Skeletal muscle cell (primary cell): ENCODE data around the gene CCDC106.

Source experiments
- DNase-seq: peaks from one replicate; pipeline ENCODE4 v3.0.0-alpha.2; 2010; ENCODE audit warnings: low read depth
- H3K4me3 ChIP-seq: 2 replicates; pipeline ENCODE4 v1.5.1; 2011; ENCODE audit warnings: low read depth, mild to moderate bottlenecking, control low read depth, low read length, moderate library complexity

CCDC106 gene

DNA sequence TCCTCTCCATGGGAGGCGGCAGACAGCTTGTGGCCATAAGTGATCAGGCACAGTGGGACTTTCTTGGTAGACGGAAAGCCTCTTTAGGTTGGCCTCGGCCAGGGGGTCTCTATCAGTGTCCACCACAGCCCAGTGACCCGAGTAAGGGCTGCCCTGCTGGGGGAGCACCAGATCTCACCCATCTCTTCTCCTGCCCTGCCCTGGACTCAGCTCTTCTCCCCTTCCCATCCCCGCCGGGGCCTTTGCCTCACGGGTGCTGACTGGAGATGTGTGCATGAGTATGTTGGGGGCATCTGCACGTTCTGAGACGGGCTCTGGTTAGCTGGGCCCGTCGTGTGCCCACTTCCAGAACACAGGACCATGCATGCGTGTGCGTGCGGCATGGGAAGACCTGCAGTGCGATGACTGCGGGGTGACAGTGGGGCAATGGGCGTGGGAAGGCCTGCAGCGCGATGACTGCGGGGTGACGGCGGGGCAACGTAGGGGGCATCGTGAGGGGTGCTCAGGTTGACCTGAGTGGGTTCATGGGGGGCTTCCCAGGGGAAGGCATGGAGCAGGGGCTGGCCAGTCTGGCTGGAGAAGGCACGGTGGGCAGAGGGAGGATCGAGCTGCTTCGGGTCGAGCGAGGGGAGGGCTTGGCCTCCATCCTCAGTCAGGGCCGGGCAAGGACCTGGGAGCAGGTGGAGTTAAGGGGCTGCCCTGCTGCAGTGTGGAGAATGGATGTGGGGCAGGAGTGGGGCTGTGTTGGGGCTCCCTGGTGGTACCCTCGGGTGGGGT lies 42.9 kb downstream of the CCDC106 start:
- DNase-seq = no peak
- no peak overlapping the region for H3K4me3 ChIP-seq

DNA sequence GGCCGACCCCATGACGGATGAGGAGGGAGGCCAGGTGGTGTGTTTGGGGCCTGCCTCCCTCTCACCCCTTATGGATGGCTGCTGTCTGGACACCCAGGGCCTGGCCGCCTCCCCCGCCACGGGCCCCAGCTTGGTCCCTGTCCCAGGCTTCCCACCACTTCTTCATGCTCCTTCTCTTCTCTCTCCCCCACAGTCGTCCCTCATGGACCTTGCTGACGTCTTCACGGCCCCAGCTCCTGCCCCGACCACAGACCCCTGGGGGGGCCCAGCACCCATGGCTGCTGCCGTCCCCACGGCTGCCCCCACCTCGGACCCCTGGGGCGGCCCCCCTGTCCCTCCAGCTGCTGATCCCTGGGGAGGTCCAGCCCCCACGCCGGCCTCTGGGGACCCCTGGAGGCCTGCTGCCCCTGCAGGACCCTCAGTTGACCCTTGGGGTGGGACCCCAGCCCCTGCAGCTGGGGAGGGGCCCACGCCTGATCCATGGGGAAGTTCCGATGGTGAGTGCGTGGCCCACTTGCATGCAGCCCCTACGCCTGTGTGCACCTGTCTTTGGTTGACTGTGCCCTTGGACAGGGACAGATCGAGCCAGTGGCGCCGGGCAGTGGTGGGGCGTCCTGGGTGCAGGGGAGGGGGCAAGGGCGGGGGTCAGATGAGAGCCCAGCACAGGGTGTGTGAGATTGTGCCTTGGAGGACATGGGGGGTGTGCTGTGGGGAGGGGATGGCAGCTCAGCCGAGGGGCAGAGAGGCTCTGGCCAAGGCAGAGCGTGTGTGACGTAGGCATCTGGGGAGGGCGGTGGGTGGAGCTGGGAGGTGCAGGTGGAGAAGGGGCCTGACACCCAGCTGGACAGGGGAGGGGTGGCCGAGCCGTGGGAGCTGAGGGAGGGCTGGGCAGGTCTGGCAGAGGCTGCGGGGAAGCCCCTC lies 43.8 kb downstream of the CCDC106 start:
- no peak for DNase-seq

DNA sequence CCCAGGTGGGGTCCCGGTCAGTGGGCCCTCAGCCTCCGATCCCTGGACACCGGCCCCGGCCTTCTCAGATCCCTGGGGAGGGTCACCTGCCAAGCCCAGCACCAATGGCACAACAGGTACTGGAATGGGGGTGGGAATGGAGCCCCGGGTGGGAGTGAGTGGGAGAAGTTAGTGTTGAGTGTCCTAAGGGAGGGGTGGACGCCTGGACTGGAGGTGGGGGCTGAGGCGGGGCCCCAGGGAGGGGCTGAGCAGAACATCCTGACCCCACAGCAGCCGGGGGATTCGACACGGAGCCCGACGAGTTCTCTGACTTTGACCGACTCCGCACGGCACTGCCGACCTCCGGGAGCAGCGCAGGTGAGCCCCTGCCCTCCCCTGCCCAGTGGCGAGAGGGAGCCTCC lies 44.7 kb downstream of the CCDC106 start:
- DNase-seq = no peak
- no peak overlapping the region for H3K4me3 ChIP-seq

More for the DNA sequence above, 43.8 kb downstream of the CCDC106 start:
- H3K4me3 ChIP-seq = no peak overlapping the region

DNA sequence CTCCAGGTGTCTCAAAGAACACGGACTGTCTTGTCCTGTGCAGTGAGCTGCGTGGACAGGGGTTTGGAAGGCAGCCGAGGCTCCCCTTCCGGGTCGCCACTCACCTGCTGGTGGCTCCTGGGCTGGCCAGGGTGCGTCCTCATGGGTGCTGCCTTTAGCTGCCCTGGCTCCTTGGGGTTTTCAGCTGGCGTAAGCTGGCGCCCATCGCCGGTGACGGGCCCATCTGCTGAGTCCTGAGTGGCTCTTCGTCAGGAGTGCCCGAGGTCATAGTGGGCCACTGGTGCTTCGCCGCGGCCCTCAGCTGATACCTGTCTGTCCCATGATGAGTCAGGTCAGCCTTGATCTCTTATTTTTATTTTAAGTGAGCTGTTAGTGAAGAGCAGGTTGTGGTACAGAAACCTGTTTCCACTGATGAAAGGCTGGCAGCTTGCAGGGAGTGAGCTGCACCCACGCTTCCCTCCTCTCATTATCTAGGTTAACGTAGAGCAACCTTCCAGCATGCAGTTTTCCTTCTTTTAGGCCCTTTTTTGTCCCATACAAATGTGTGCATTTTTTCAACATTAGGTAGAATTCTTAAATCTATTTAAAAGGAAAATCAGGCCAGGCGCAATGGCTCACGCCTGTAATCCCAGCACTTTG lies 45.4 kb downstream of the CCDC106 start:
- no peak overlapping the region for H3K4me3 ChIP-seq
- DNase-seq = no peak

DNA sequence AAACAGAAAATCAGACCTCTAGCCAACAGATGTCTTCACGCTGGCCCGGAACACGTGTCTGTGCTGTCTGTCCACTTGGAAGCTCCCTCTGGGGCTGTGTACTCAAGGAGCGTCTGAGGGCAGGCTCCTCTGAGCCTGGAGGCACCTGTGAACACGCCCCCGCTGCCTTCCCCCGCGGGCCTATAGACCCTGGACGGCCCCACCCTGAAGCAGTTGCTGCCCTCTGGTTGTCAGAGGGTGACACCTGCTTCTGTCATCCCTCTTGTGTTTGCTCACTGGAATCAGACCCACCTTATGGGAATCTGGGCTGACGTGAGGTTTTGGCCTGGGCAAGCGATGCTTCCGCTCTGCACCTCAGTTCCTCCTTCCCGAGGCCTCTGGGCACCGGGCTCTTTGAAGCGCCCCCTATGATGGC lies 46.2 kb downstream of the CCDC106 start:
- DNase-seq = no peak
- H3K4me3 ChIP-seq = no peak overlapping the region

DNA sequence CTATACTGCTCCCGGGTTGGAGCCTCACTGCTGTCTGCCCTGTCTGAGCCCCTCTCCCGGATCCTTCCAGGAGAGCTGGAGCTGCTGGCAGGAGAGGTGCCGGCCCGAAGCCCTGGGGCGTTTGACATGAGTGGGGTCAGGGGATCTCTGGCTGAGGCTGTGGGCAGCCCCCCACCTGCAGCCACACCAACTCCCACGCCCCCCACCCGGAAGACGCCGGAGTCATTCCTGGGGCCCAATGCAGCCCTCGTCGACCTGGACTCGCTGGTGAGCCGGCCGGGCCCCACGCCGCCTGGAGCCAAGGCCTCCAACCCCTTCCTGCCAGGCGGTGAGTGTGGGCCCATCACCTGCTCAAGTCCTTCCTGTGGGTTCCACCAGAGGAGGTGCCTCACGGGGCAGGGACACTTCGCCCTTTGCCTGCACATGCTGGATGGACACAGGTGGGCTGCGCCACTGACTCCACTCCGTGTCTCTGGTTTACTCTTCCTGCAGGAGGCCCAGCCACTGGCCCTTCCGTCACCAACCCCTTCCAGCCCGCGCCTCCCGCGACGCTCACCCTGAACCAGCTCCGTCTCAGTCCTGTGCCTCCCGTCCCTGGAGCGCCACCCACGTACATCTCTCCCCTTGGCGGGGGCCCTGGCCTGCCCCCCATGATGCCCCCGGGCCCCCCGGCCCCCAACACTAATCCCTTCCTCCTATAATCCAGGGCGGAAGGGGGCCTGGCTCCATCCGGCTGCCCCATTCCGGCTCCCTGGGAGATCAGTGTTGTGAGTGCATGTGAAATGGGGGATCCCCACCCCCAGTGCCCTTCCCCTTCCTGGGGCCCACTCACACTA lies 46.9 kb downstream of the CCDC106 start:
- no peak for DNase-seq
- H3K4me3 ChIP-seq = no peak overlapping the region

DNA sequence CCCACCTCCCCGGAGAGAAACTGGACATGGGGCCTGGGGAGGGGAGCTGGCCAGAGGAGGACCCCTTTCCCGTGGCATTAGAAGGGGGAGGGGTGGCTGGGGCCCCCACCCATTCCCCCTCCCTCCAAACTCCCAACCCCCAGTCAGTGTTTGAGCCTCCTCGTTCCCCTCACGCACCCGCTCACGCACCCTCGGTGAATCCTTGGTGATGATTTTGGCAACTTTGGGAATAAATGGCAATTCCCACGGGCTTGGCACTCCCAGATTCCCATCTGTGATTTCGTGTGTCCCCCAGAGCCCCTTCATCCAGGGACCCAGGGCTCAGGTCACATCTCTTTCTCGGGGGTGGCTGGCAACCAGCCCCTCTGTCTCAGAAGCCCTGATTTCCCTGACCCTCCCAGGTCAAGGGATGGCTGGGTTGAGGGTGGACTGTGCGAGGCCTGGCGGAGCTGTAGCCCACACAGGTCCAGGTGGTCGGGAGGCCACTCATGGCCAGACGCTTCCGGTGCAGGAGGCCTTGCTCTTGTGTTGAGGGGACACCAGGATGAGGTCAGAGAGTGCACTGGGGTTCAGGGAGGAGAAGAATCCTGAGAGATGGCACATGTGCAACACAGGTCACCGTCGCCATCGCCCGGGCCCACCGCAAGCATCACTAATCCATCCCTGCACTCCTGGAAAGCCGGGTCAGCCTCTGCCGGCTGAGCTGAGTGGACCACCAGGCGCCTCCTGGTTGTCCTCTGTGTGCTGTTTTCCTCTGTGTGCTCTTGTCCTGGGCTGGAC lies 47.7 kb downstream of the CCDC106 start:
- DNase-seq = no peak

DNA sequence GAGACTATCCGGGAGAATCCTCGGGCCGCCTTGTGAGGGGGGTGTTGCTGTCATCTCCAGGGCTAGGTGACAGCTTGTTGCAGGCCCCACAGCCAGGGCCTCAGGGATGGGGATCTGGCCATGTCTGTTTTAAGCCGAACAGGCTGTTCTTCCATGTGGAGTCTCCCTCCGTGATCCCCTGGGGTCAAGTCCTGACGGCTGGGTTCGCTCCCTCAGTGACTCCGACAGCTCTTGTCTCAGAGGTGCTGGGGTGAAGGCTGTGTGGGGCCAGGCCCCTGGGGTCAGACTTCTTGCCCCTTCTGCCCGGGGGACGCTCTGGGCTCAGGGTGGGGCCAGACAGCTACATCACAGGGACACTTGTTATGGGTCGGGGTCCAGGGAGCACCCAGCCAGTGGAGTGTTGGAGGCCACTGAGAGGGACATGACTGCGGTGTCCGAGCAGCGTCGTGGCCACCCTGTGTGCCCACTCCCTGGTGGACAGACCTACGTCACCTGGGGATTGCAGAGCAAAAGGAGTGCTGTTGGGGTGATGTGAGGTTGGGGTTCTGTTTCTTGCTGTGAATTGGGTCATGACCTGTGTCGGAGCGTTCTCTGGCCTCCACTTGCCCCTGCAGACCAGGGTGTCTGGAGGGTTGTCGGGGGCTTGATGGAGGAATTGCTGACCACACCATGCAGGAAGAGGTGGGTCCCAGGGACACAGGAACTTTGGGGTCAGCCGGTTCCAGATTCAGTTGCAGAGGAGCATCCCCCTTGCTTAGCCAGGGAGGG lies 48.5 kb downstream of the CCDC106 start:
- DNase-seq = no peak
- H3K4me3 ChIP-seq = no peak overlapping the region

More for the DNA sequence above, 47.7 kb downstream of the CCDC106 start:
- no peak overlapping the region for H3K4me3 ChIP-seq

DNA sequence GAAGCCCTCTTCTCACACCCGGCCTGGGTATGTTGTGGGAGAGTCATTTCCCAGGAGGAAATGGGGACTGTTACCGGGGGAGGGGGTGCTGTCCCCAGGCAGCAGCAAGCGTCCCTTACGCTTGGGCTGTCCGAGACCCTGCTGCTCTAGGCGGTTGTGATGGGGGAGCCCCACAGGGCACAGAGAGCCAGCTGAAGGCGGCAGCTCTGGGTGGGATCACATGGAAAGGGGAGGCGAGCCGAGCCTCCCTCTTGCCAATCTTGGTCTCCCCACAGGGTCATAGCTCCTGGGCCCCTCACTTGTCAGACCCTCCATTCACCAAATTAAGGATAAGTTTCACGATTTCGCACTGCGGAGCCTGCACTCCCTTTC lies 49.0 kb downstream of the CCDC106 start:
- no peak for DNase-seq
- no peak overlapping the region for H3K4me3 ChIP-seq

DNA sequence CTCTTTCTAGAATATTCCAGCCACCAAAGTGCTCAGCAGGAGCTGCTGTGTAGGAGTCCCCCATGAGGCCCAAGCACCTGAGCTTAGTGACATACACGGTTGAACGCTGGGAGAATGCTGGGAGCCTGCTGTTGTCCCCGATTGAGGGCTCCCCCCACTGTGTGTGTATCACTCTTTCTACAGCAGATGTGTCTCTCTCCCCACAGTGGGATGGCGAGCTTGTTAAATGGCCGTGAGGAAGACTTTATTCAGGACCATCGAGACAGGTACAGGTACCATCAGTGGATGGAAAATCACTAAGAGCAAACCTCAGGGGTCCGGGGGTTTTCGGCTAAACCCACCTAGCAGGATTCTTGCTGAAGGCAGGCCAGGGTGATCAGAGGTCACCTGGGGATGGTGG lies 49.7 kb downstream of the CCDC106 start:
- DNase-seq = no peak
- no peak overlapping the region for H3K4me3 ChIP-seq

DNA sequence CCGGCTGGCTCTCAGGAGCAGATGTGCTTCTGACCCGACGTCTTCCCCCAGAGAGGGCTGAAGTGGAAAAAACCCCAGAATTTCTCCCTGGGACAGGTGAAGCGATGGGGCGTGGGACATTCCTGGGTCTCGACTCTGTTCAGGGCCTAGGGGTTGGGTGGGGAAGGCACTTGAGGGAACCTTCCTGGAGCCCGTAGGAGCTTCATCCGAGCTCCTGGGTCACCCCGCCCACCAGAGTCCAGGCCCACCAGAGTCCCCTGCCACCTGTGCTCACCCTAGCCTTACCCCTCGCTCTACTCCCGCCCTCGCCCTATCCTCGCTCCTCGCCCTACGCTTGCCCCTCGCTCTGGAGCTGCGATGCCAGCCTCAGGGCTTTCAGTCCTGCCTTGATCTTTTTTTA lies 50.2 kb downstream of the CCDC106 start:
- H3K4me3 ChIP-seq = no peak overlapping the region
- no peak for DNase-seq

DNA sequence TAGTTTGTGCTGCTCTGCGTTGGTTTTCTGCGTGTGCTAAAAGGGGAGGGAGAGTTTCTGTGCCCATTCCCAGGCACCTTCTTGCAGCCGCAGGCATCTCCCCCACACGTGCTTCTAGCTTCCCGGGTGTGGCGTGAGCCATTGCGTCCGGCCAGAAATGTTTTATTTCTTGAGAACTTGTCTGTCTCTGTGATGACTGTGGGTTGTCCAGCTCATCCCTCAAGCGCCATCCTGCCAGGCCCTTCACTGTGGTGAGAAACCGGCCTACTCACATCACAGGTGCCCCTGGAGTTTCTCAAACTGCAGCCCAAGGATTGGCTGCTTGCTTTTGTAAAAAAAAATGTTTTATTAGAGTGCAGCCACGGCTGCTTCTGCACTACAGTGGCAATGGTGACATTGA lies 51.2 kb downstream of the CCDC106 start:
- DNase-seq = no peak
- no peak overlapping the region for H3K4me3 ChIP-seq

DNA sequence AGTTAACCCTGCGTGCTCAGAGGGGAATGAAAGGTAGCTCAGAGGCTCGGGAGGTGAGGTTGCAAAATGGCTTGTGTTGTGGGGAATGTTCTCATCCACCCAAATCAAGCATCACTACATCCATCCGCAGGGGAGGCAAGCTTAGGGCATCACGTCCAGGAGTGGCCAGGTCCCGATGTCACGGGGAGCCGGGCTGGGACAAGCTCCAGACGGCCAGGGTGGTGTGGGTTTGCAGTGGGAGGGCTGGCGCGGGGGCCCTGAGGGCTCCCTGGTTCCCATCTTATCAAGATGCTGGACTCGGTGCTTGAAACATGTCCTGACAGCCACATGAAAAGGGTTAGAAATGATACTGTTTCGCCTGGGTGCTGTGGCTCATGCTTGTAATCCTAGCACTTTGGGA lies 52.8 kb downstream of the CCDC106 start:
- H3K4me3 ChIP-seq = no peak overlapping the region
- DNase-seq = no peak

DNA sequence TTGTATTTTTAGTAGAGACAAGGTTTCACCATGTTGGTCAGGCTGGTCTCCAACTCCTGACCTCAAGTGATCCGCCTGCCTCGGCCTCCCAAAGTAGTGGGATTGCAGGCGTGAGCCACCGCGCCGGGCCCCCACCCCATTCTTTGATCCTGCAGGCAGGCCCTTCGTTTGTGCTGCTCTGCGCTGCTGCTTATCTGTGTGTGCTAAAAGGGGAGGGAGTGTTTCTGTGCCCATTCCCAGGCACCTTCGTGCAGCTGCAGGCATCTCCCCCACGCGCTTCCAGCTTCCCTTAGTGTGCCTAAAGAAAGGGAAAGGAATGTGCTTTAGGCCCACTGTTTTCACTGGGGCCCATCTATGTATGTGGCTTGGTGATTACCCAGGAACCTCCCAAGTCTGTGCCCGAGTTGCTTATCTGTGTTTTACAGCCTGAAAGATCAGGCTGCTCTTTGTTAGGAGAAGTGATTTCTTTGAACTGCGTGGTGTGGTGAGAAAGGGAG lies 54.2 kb downstream of the CCDC106 start:
- DNase-seq = no peak
- H3K4me3 ChIP-seq = no peak overlapping the region
